K562 (cell line): Measurements from ENCODE around the gene GPT2. TPM values are rescaled to one million over a fixed set of nuclear protein-coding genes. Genes with fewer than 3 reads are reported as not detected.
A peak's percentile ranks its signal among the peaks of the same experiment; 100 is the strongest.

Source experiments
- ATAC-seq: fragments of 200-7000 bp; cut with Tn5 transposase; 3 replicates; pipeline ENCODE4 v1.9.1; 2020; ENCODE audit warnings: moderate library complexity
- BruUV-seq: library from RNA; stranded (reverse); fragments of 400-500 nt; replicated peaks from 2 replicates; lab custom pipeline; 2021; lab: Mats Ljungman, UMichigan
- CTCF ChIA-PET: fragments of 300-600 bp; formaldehyde crosslinking; extraction: SDS; loops from one replicate; lab custom pipeline; 2021; ENCODE audit warnings: low intra/inter-chr PET ratio; lab: Yijun Ruan, JAX
- POLR2A ChIA-PET: fragments of 300-600, 350-650 bp; sonication (Branson Sonifier 250); formaldehyde crosslinking; extraction: SDS; loops from one replicate; lab custom pipeline; 2021; ENCODE audit warnings: antibody characterized with exemption, inconsistent platforms; lab: Yijun Ruan, JAX
- DNase-seq, 4 experiments: peaks; one replicate each; pipeline versions ENCODE4 v3.0.0 to v3.0.0-alpha.2; 2011 to 2018; ENCODE audit warnings: low spot score in 3 of 4, mixed read lengths in 3 of 4; ENCODE audit errors: extremely low read depth in 1 of 4
- FAIRE-seq: peaks from 2 replicates; lab custom pipeline; 2011; peaks lifted over from hg19 to GRCh38; lab: Jason Lieb, UNC
- H2AFZ ChIP-seq: 2 replicates; pipeline ENCODE4 v1.6.0; 2011; ENCODE audit warnings: low read depth, low read length, control low read depth, inconsistent platforms
- H3K27ac ChIP-seq: fragments of 200-600 bp; 3 replicates; pipeline ENCODE4 v1.8.0; 2011; ENCODE audit warnings: low read depth, mild to moderate bottlenecking, control low read depth, inconsistent platforms, low read length, moderate library complexity, mixed read lengths; ENCODE audit errors: extremely low read depth
- H3K27me3 ChIP-seq, 2 experiments: fragments of 300-600 bp in 1 of 2; 2 replicates in 1 of 2; 3 replicates in 1 of 2; pipeline versions ENCODE4 v1.6.0 to v1.8.0; 2011; ENCODE audit warnings: inconsistent platforms in 2 of 2, low read length in 2 of 2, mild to moderate bottlenecking in 1 of 2, mixed read lengths in 1 of 2, moderate library complexity in 1 of 2; ENCODE audit not compliant: control insufficient read depth in 2 of 2, insufficient read depth in 2 of 2
- H3K36me3 ChIP-seq: fragments of 300-600 bp; 3 replicates; pipeline ENCODE4 v1.8.0; 2011; ENCODE audit warnings: mild to moderate bottlenecking, low read length, inconsistent platforms; ENCODE audit not compliant: control insufficient read depth, insufficient read depth
- H3K4me1 ChIP-seq, 2 experiments: fragments of 200-600 bp in 1 of 2; replicated peaks in 1 of 2; 2 replicates in 1 of 2; 3 replicates in 1 of 2; pipeline versions ENCODE4 v1.5.1 to v1.8.0; 2011; ENCODE audit warnings: inconsistent platforms in 2 of 2, low read length in 2 of 2, mild to moderate bottlenecking in 1 of 2, mixed read lengths in 1 of 2, moderate library complexity in 1 of 2; ENCODE audit not compliant: control insufficient read depth in 2 of 2, insufficient read depth in 2 of 2
- H3K4me2 ChIP-seq: 2 replicates; pipeline ENCODE4 v1.6.1; 2011; ENCODE audit warnings: low read length, control low read depth, inconsistent platforms, mixed read lengths; ENCODE audit not compliant: insufficient read depth
- H3K4me3 ChIP-seq: fragments of 200-600 bp; sonication (generic), shearing (Covaris generic); 2 replicates; pipeline ENCODE4 v1.5.1; 2016; ENCODE audit warnings: control low read depth, inconsistent platforms
- H3K79me2 ChIP-seq: fragments of 200-600 bp; 3 replicates; pipeline ENCODE4 v1.8.0; 2011; ENCODE audit warnings: low read length, inconsistent platforms; ENCODE audit not compliant: control insufficient read depth, insufficient read depth
- H3K9ac ChIP-seq, 2 experiments: 2 replicates each; pipeline versions ENCODE4 v1.6.0 to v1.6.1; 2011; ENCODE audit warnings: low read depth in 2 of 2, low read length in 2 of 2, control low read depth in 1 of 2, inconsistent platforms in 1 of 2, mild to moderate bottlenecking in 1 of 2, mixed read lengths in 1 of 2; ENCODE audit not compliant: insufficient read depth in 1 of 2
- H3K9me1 ChIP-seq: one replicate; pipeline ENCODE4 v1.6.0; 2011; ENCODE audit warnings: inconsistent platforms, mild to moderate bottlenecking, low read length, moderate library complexity; ENCODE audit not compliant: control insufficient read depth, insufficient read depth
- H3K9me3 ChIP-seq: replicated peaks from 2 replicates; pipeline ENCODE4 v1.5.1; 2011; ENCODE audit warnings: low read depth, low read length, inconsistent platforms; ENCODE audit not compliant: control insufficient read depth, insufficient read depth
- H4K20me1 ChIP-seq: replicated peaks from 2 replicates; pipeline ENCODE4 v1.6.1; 2011; ENCODE audit warnings: low read length, inconsistent platforms, mixed read lengths; ENCODE audit not compliant: control insufficient read depth, insufficient read depth
- CBX5 ChIP-seq: IDR thresholded peaks from 2 replicates; pipeline ENCODE4 v1.6.1; 2014; ENCODE audit warnings: low read depth, borderline replicate concordance
- DIDO1 ChIP-seq: fragments of 450-650 bp; IDR thresholded peaks from 2 replicates; pipeline ENCODE4 v1.6.1; 2016; ENCODE audit warnings: low read depth, missing biosample characterization, missing genetic modification characterization
- FOXJ2 ChIP-seq: fragments of 200-800 bp; sonication (Bioruptor generic); IDR thresholded peaks from 2 replicates; pipeline ENCODE4 v1.6.1; 2016; ENCODE audit warnings: missing genetic modification characterization, missing compliant biosample characterization
- GABPA ChIP-seq: fragments of 200-800 bp; sonication (Bioruptor generic); conservative IDR thresholded peaks from 2 replicates; pipeline ENCODE4 v1.6.1; 2016; ENCODE audit warnings: low read depth, missing genetic modification characterization, missing compliant biosample characterization
- HMG20A ChIP-seq: fragments of 450-650 bp; formaldehyde crosslinking; conservative IDR thresholded peaks from 2 replicates; pipeline ENCODE4 v1.4.0; 2020; ENCODE audit warnings: mild to moderate bottlenecking, mixed read lengths
- MAFF ChIP-seq: IDR thresholded peaks from 2 replicates; pipeline ENCODE4 v1.6.1; 2012; ENCODE audit warnings: low read length, improper control_type of control experiment
- POLR2G ChIP-seq: fragments of 200-400 bp; formaldehyde crosslinking; IDR thresholded peaks from 2 replicates; pipeline ENCODE4 v1.6.1; 2017; ENCODE audit warnings: low read depth, mild to moderate bottlenecking, antibody characterized with exemption, low read length, moderate library complexity
- RCOR1 ChIP-seq, 2 experiments: IDR thresholded peaks; 2 replicates each; pipeline ENCODE4 v1.6.1; 2012; ENCODE audit warnings: low read depth in 2 of 2, low read length in 2 of 2, borderline replicate concordance in 1 of 2, improper control_type of control experiment in 1 of 2
- RFX7 ChIP-seq: fragments of 250-450 bp; sonication (Bioruptor Pico); IDR thresholded peaks from 2 replicates; pipeline ENCODE4 v1.5.1; 2021; ENCODE audit warnings: mild to moderate bottlenecking
- SMARCA5 ChIP-seq: fragments of 450-650 bp; IDR thresholded peaks from 2 replicates; pipeline ENCODE4 v1.6.1; 2016
- SMARCB1 ChIP-seq: IDR thresholded peaks from 2 replicates; pipeline ENCODE4 v1.6.1; 2011; ENCODE audit warnings: improper control_type of control experiment, low read depth; ENCODE audit not compliant: insufficient read length
- TGIF2 ChIP-seq: sonication (generic); formaldehyde crosslinking; IDR thresholded peaks from 2 replicates; pipeline ENCODE4 v1.8.1; 2022; ENCODE audit warnings: mild to moderate bottlenecking, missing genetic modification reagents, moderate library complexity
- TRIM24 ChIP-seq, 2 experiments: fragments of 450-650 bp; IDR thresholded peaks; 2 replicates each; pipeline ENCODE4 v1.6.1; 2016
- ZBTB5 ChIP-seq: fragments of 450-650 bp; IDR thresholded peaks from 2 replicates; pipeline ENCODE4 v1.6.1; 2017; ENCODE audit warnings: antibody characterized with exemption
- ZC3H4 ChIP-seq: sonication (generic); formaldehyde crosslinking; IDR thresholded peaks from 2 replicates; pipeline ENCODE4 v1.9.0; 2021; ENCODE audit warnings: missing genetic modification reagents, borderline replicate concordance
- ZC3H8 ChIP-seq: fragments of 450-650 bp; IDR thresholded peaks from 2 replicates; pipeline ENCODE4 v1.6.1; 2017
- ZNF24 ChIP-seq: fragments of 450-650 bp; IDR thresholded peaks from 2 replicates; pipeline ENCODE4 v1.6.1; 2016
- ZNF3 ChIP-seq: fragments of 250-450 bp; sonication (Bioruptor Pico); IDR thresholded peaks from 2 replicates; pipeline ENCODE4 v1.5.0; 2021; ENCODE audit warnings: mild to moderate bottlenecking, moderate library complexity
- ZNF316 ChIP-seq: fragments of 450-650 bp; IDR thresholded peaks from 2 replicates; pipeline ENCODE4 v1.6.1; 2016
- ZNF436 ChIP-seq: fragments of 250-450, 450-650 bp; sonication (Bioruptor Pico); formaldehyde crosslinking; IDR thresholded peaks from 2 replicates; pipeline ENCODE4 v1.7.0; 2020; ENCODE audit warnings: mild to moderate bottlenecking
- WGBS: fragments of 100-300 bp; shearing (Covaris generic); methylation state at CpG from one replicate; pipeline ENCODE4 v1.1.6; 2016; ENCODE audit warnings: low coverage, mixed read lengths; ENCODE audit not compliant: insufficient coverage; ENCODE audit errors: missing lambda C conversion rate; 5-methylcytosine and 5-hydroxymethylcytosine counted together
- in situ Hi-C: fragments of 300-500 bp; cut with MboI; formaldehyde crosslinking; loops from 4 replicates; pipeline ENCODE4 v1.15.0; 2018; ENCODE audit warnings: inconsistent platforms, mixed read lengths
- intact Hi-C: fragments of 100-400 bp; cut with micrococcal nuclease; formaldehyde crosslinking; loops from 2 replicates; pipeline ENCODE4 v1.14.2; 2022
- polyA plus RNA-seq, 8 experiments: library from polyadenylated mRNA; depleted of rRNA in 4 of 8; stranded (reverse) in 5 of 8; unstranded in 3 of 8; fragments of >200 nt; fragmentation: Nextera tagmentation in 2 of 8; fragmentation: Illumina TruSeq in 1 of 8; extraction: Ambion mirVana in 2 of 8; extraction: Trizol in 1 of 8; gene quantifications; 2 replicates each; pipeline versions ENCODE4 v1.2.1 to v1.2.3, GENCODE V29; 2011 to 2014; ENCODE audit warnings: inconsistent platforms in 1 of 8, missing spikeins in 1 of 8
- total RNA-seq, 7 experiments: library from RNA; depleted of rRNA in 6 of 7; stranded (reverse); fragments of >200 nt in 6 of 7; fragmentation: Illumina TruSeq in 2 of 7; extraction: Trizol in 2 of 7; gene quantifications; 2 replicates each; pipeline versions ENCODE4 v1.2.1 to v1.2.3, GENCODE V29; 2011 to 2021; ENCODE audit warnings: low replicate concordance in 1 of 7
- TF ChIP-seq, protein P1 (sequence below): fragments of 250-450 bp; sonication (Bioruptor Pico); IDR thresholded peaks from 2 replicates; pipeline ENCODE4 v1.9.0; 2021; ENCODE audit warnings: mild to moderate bottlenecking

GPT2 gene
- total and polyA plus RNA-seq, 9 of the 15 experiments (the other 6 are each of a cell fraction or from before 2014, with no cell fraction given) = 0.79 to 14.4 (median 5.8) TPM

DNA sequence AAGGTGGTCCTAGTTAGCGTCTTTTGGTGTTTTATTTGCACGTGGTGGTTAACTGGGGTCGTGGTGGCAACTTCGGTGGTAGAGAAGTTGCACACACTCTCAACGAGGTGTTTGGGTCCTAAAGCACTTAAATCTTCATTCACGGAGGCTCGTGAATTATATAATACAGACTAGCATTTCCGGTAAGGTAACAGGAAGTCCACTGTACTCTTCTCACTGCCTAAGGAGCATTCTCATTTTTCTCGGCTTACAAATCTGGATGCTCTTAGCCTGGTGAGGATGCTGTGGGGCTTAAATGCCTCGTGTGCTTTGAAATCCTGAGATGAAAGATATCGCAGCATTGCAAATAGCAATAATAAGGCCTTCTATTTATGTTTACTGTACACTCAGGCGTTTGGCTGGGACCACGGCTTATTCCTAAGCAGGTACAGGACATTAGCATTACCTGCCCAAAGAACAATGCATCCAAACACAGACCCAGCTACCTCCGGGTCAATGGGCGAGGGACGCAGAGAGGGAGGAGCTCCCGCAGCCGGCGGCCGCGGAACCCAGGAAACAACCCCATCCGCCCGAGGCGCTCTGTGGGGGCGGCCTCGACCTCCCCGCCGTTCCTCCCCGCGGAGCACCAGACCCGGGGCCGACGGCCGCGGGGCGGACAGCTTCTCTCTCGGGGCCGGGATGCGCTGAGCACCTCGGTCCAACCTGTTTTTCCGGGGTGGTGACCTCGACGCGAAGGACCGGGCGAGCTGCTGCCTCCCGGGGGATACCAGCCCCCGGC lies 88.5 kb downstream of the GPT2 start:
- Histone ChIP-seq H3K4me3 (peak overlapping the region; percentile 95), H3K36me3 (peaks cover 44% of the 10 kb centered on the region), H3K4me1 (peaks cover 13% of the 10 kb centered on the region in 2 experiments; a peak in 4 of 5 replicates), H4K20me1 (peaks cover 11% of the 10 kb centered on the region), H3K27me3 (no peaks in the 10 kb centered on the region), H3K4me2 (peak overlapping the region; percentile 84), H3K9me3 (no peaks in the 10 kb centered on the region), H3K9me1 (no peaks in the 10 kb centered on the region), H3K27ac (peak overlapping the region; percentile 83), H3K9ac (peak overlapping the region; percentile 86 to 96), H2AFZ (peak overlapping the region; percentile 87), H3K79me2 (peaks cover 56% of the 10 kb centered on the region)
- DNase-seq (peak; percentile 55 to 70 (median 62)), ATAC-seq (peak; percentile 68), FAIRE-seq (peak; percentile 77)
- POLR2A ChIA-PET = interaction anchor here (2.1 kb wide), 1 partner anchor 10 kb away, joined by 14 read pairs; no protein-coding TSS in a partner anchor
- WGBS = under 1% methylated on average over 36 of the region's 48 CpGs
- in situ Hi-C loops = no loop called here
- CTCF ChIA-PET = no interaction called here
- BruUV-seq = TSS peak; percentile 53
- intact Hi-C loops = no loop called here
- TF ChIP-seq TRIM24 (IDR thresholded peaks at IDR 0.05) (no peak), ZNF316 (no peak), ZBTB5 (no peak), ZNF24 (no peak), DIDO1 (no peak), MAFF (no peak), GABPA (tag) (peak; percentile 60), SMARCA5 (no peak), ZC3H4 (CRISPR knock-in tag) (no peak), SMARCB1 (no peak), ZNF3 (CRISPR knock-in tag) (no peak), TGIF2 (no peak), RFX7 (CRISPR knock-in tag) (no peak), RCOR1 (IDR thresholded peaks at IDR 0.05; ENCODE audit: borderline replicate concordance in 1 of 2, low read depth in 2 of 2, low read length in 2 of 2) (no peak), FOXJ2 (tag) (no peak), HMG20A (no peak), ZNF436 (CRISPR knock-in tag) (no peak), ZC3H8 (no peak), CBX5 (no peak), POLR2G (no peak)
- TF ChIP-seq, protein P1, sequence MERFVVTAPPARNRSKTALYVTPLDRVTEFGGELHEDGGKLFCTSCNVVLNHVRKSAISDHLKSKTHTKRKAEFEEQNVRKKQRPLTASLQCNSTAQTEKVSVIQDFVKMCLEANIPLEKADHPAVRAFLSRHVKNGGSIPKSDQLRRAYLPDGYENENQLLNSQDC (CRISPR knock-in tag) = no peak
